Fibroblast of the conjunctiva (primary cell): Measurements from ENCODE around the gene ATF5.

Experiments used
- DNase-seq: peaks from one replicate; pipeline ENCODE4 v3.0.0-alpha.2; 2010; ENCODE audit warnings: low read depth

The ATF5 gene

DNA sequence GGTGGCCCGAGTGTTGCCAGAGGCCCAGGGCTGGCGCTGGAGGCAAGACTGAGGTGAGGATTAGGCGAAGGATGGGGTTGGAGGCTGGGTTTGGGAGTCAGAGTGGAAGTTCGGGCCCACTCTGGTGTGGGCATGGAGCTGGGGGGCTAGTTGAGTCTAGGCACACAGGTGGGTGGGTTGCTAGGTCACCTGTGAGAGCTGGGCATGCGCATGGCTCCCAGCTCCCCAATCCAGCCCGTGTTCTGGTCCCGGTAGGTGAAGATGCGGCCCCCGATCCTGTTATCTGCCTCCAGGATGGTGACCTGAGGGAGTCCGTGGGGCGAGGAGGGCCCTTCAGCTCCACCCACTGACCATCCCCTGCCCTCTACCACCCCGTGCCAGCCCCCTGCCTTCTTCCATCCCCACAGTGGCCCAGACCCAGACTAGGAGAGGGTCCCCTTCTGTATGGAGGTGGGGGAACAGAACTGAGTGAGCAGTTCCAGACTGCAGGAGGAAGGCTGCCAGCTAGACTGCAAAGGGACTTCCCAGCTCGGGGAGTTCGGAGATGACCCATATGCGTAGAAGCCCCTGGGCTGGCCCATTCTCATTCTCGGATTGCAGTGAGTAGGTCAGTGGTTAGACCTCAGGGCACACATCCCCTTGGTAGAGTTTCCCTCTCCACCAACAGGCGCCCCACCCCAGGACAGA is 34.0 kb upstream of the ATF5 start:
- DNase-seq: no peak

GRCh38 chr19:49895566-49896297 is 33.3 kb upstream of the ATF5 start:
- DNase-seq: no peak

GRCh38 chr19:49896863-49897621 is 32.0 kb upstream of the ATF5 start, which contains the start of gene IL4I1:
Gene IL4I1 (minus strand): TSS chr19:49896887. CDS start chr19:49896160, 727 bp downstream.
- DNase-seq: no peak

DNA sequence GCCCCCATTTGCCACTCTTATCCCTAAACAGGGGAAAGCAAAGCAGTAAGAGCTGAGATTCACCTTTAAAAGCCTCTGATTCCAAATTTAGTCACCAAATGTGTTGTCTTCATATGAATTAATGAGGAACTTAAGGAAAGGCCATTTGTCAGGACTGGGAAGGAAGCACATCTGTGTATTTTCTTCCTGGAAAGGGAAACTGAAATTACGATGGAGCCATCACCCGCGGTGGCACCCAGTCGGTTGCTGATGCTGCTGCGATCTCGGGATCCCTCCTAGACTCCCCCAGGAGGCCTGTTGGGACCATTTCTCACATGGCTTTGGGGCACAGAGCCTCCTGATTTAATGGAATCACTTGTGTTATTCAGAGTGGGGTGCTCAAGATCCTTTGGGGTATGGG is 24.9 kb upstream of the ATF5 start:
- DNase-seq: no peak

DNA sequence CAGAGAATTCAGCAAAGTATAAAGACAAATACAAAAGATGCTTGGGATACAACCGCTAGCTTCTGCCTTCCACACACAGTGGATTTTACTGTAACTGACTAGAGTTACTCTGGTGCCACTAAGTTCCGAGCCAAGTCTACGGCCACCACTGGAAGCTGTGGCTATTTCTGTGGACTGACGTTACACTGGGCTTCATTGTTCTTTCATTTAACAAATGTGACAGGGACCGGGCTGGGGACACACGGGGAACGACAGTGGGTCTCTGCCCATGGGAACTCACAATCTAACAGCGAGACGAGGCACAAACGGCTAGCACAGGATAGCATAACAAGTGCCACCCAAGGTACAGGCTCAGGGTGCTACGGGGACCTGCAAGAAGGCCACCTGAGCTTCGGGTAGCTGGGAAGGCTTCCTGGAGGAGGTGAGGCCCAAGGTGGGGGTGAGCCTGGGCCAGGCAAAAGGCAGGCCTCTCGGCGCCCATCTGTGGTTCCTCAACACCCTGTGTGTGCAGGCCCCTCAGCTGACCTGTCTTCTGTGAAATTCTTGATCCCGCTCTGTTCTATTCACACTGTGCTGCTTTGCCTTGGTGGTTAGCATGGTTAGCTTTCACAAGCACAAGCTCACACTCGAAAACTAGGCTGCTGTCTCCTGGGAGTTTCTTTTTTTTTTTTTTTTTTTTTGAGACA is 22.0 kb upstream of the ATF5 start:
- DNase-seq: no peak

DNA sequence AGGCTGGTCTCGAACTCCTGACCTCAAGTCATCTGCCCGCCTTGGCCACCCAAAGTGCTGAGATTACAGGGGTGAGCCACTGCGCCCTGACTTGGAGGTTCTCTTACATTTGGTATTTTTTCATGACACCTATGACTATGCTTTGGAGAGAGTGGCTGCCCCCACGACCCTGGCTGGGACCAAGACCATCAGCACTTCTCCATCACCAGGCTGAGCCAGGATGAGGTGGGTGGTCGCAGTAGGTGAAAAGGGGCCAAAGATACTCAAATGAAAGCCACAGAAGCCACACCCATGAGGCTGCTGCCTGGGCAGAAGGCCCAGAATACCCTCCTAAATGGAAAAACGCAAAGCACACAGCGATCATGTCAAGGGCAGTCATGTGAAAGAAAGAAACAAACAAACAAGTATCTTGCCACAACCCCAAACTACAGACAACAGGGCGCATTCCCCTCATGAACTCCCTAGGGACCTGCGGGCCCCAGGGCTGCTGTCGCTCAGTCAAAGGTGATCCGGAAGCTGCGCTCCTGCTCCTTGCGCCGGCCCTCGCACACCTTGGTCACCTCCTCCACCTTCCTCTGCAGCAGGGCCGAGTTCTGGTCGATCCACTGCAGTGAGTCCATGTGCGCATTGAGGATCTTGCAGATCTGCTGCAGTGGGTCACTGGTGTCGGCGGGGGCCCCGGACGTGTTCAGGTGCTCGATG is 21.1 kb upstream of the ATF5 start:
- no peak for DNase-seq

GRCh38 chr19:49908480-49909420 is 20.3 kb upstream of the ATF5 start:
- DNase-seq: no peak

DNA sequence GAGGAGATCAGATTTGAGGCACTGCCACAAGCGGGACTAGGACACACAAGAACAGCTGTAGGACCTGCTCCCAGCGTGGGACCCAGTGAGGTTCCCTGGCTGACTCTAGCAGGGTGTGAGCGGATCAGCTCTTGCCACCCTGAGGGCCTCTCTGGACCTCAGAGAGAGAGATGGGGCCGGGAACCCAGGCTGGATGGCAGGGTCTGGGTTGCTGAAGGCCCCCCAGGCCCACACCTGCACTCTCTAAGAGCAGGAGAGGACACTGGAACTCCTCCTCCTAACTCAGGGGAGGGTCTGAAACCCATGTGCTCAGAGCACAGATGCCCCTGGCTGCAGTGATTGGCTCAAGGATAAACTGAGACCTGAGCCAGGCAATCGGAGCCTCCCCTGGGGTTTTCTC is 18.8 kb upstream of the ATF5 start:
- no peak for DNase-seq

DNA sequence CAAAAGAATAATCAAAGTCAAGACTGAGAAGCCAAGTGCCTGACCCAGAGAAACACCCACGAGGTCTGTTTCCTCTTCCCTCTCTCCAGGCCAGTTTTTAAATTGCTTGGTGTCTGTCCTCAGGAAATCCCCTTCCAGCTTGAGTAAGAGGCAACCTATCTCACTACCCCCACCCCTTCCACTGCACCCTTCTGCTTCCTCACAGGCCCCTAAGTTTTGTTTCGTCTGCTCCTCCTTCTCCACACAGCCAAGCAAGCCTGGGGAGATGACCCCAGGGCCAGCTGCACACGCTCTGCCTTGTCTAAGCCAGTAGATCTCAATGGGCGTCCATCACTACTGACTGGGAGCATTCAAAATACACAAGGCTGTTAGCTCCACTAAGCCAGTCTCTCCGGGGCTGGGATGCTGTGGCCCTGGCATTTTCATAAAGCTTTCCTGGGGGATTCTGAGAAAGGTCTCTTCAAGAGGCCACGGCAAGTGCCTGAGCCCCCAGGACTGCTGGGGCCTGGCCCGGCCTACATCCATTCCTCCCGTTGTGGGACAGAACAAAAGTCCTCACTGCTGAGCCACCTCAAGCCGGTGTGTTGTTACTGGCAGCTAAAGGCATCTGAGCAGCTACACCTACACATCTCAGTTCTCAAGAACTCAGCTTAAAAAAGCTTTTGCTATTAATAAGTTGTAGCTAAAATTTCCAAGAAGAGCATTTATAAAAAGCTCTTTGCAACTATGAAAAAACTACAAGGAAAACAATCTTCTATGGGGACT is 17.4 kb upstream of the ATF5 start:
- no peak for DNase-seq

DNA sequence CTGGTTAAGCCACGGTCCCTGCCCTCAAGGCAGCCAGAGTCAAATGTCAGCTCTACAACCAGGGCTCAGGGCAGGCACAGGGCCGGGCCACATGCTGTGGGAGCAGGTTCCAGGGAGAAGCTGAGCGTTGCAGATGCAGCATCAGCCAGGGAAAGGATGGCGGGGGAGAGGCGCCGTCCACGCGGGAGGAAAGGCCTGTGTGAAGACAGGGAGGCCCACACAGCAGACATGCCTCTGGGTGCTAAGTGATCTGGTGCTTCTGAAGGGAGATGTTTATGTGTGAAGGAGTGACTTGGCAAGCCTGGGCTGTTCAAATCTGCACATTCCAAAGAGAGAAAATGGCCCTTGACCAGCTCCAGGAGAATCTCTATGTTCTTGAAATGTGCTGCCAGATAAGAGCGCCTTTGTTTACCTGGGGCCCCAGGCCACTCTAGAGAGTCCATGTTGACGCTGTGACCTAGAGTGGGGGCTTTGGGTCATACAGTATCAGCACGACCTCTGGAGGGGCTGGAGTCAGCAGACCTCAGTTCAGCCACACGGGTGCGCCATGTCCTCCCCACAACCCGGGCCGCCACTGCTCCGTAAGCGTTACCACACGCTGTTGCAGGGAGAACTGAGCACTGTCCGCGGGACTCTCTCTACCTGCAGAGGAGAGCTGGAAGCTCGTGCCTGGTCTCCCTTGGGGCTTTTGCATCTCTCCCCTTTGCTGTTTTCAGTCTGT is 15.9 kb upstream of the ATF5 start:
- no peak for DNase-seq

DNA sequence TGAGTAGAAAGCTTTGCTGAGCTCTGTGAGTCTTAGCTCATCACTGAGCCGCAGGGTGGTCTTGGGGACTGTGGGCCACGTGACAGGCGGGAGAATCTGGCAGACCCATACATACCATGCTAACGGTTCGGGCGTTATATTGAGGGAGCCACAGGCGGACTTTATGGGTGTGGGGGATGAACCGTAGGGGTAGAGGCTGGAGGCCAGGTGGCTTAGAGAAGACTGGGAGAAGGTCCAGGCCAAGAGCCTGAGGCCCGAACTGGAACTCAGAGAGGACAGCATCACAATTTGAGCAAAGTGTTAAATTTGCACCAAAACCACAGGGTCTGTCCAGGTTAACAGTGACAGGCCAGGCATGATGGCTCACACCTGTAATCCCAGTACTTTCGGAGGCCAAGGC is 15.3 kb upstream of the ATF5 start:
- no peak for DNase-seq

DNA sequence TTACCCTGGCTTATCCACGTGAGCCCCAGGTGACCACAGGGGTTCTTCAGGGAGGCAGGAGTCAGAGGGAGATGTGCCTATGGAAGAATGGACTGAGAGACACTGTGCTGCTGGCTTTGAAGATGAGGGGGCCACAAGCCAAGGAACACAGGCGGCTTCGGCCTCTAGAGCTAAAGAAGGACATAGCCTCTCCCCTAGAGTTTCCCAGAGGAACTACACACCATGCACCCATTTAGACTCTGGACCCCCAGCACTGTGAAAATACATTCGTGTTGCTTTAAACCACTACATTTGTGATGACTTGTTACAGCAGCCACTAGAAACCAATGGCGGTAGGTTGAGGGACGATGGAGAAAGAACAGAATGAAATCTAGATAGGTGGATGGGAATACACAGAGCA is 13.7 kb upstream of the ATF5 start:
- DNase-seq: no peak

GRCh38 chr19:49916839-49917733 is 11.9 kb upstream of the ATF5 start:
- no peak for DNase-seq

GRCh38 chr19:49918089-49918488 is 10.9 kb upstream of the ATF5 start:
- no peak for DNase-seq

- DNase-seq: no peak
Measured at GRCh38 chr19:49920624-49921363, 8.2 kb upstream of the ATF5 start.

- no peak for DNase-seq
Measured at GRCh38 chr19:49921871-49922795, 6.9 kb upstream of the ATF5 start.
